RWPE1 (cell line): ENCODE measurements around the gene CYP2W1.

Experiments used
- CTCF ChIA-PET: fragments of 350-600 bp; sonication (Branson Sonifier 250); formaldehyde crosslinking; extraction: SDS; loops from one replicate; lab custom pipeline; 2021; lab: Yijun Ruan, JAX
- POLR2A ChIA-PET: fragments of 400-600 bp; formaldehyde crosslinking; extraction: SDS; loops from one replicate; lab custom pipeline; 2020; ENCODE audit warnings: antibody characterized with exemption; ENCODE audit not compliant: low non-redundant PET; lab: Yijun Ruan, JAX
- DNase-seq: peaks from one replicate; pipeline ENCODE4 v3.0.0; 2012; ENCODE audit warnings: low spot score
- H3K27ac ChIP-seq: fragments of 450-650 bp; 2 replicates; pipeline ENCODE4 v1.5.1; 2017
- TF ChIP-seq, protein P1 (sequence below): fragments of 450-650 bp; conservative IDR thresholded peaks from 2 replicates; pipeline ENCODE4 v1.5.1; 2017; ENCODE audit warnings: low read depth, mild to moderate bottlenecking

Gene CYP2W1

DNA sequence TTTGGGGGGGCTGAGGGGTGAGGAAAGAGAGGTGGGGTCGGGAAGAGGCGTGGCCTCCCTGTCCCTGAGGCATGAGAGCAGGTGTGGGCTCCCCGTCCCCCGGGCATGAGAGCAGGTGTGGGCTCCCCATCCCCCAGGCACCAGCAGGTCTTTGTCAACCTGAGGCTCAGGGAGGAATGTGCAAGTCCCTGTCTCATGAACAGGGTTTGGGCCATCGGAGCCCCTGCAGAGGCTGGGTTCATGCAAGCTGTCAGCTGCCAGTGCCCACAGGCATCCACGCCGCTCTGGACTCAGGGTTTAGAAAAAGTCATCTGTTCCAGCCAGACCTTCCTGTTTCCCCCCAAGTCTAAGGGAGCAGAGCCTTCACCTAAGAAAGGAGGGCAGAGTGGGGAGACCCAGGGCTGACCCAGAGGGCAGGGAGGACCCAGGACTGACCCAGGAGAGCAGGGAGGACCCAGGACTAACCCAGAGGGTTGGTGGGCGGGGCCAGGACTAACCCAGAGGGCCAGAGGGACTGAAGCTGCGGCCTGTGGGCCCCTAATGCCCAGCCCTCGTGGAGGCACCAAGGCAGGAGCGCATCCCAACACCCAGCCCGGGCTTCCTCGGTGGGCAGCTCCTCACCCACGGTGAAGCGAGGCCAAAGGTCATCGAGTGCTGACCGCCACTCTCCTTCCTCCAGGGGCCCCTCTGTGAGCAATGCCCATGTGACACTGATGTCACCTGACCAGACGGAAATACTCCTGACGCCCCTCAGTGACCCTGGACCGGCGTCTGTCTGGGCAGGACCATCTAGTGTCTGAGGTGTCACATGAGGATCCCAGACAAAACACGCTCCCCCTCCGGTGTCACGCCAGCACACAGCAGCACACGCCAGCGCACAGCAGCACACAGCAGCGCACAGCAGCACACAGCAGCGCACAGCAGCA is 32.5 kb downstream of the CYP2W1 start:
- POLR2A ChIA-PET, result no interaction called here
- DNase-seq, result no peak

DNA sequence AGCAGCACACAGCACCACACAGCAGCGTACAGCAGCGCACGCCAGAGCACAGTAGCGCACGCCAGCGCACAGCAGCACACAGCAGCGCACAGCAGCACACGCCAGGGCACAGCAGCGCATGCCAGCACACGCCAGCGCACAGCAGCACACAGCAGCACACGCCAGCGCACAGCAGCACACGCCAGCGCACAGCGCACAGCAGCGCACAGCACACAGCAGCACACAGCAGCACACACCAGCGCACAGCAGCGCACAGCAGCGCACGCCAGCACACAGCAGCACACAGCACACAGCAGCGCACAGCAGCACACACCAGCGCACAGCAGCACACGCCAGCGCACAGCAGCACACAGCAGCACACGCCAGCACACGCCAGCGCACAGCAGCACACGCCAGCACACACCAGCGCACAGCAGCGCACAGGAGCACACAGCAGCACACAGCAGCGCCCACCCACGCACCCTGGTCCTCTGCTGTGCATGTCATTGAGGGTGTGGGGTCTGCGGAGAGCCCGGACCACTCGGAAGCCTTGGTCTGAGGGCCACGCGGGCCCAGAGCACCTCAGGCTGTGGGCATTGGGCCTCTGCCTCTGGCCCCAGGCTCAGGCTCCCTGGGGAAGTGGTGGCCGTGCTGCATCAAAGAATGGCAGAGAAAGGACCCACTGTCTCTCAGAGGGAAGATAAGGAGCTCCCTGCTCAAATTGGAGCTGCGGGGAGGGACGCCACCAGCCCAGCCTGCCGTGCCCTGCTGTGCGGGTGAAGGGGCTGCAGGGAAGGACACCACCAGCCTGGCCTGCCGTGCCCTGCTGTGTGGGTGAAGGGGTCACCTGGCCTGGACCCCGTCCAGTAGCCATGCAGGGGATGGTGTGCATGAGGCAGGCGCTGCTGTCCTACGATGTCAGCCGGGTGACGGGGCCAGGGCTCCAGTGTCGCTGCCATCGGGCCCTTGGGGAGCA is 33.9 kb downstream of the CYP2W1 start:
- ChIA-PET POLR2A (no interaction called here), CTCF (interaction anchor here (1.6 kb wide), 1 partner anchor 24 kb away, joined by 5 read pairs; no protein-coding TSS in a partner anchor)
- TF ChIP-seq, protein P1, sequence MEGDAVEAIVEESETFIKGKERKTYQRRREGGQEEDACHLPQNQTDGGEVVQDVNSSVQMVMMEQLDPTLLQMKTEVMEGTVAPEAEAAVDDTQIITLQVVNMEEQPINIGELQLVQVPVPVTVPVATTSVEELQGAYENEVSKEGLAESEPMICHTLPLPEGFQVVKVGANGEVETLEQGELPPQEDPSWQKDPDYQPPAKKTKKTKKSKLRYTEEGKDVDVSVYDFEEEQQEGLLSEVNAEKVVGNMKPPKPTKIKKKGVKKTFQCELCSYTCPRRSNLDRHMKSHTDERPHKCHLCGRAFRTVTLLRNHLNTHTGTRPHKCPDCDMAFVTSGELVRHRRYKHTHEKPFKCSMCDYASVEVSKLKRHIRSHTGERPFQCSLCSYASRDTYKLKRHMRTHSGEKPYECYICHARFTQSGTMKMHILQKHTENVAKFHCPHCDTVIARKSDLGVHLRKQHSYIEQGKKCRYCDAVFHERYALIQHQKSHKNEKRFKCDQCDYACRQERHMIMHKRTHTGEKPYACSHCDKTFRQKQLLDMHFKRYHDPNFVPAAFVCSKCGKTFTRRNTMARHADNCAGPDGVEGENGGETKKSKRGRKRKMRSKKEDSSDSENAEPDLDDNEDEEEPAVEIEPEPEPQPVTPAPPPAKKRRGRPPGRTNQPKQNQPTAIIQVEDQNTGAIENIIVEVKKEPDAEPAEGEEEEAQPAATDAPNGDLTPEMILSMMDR, result no peak
- peak overlapping the region; percentile 34 for H3K27ac ChIP-seq
- no peak for DNase-seq

More for the DNA sequence above, 32.5 kb downstream of the CYP2W1 start:
- CTCF ChIA-PET, result interaction anchor here (1.5 kb wide), 1 partner anchor 50 kb away, joined by 4 read pairs; no protein-coding TSS in a partner anchor
- TF ChIP-seq, protein P1, result no peak
- peak overlapping the region; percentile 43 for H3K27ac ChIP-seq

DNA sequence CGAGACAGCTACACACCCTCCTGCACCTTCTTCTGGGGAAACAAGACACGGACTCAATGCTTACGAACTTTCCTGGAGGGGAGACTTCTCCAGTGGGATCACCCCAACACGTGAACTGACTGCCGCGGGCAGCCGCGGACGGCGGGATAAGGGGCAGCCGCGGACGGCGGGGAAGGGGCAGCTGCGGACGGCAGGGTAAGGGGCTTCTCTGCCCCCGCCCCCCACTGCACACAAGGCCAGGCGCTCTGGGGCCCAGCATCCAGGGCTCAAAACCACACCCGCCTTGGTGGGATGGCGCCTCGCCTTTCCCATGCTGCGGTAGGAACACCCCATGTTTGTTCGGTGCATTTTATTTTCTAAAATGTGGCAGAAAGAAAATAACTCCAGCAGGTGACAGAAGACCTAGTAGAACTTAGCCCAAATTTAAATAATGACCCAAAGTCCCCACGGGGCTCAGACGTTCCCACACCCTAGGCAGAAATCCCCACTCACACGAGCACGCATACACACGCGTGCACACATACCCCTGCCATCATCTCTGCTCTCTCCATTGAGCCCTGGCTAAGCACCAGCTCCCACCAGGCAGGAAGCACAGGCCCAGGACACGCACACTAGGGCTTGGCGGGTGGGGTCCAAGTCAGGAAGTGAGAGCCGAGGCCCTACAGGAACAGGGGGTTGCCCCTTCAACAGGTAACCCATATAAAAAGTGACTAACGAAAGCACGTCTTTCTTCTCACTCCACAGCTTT is 34.8 kb downstream of the CYP2W1 start:
- POLR2A ChIA-PET, result no interaction called here
- no peak for DNase-seq
- H3K27ac ChIP-seq, result peak overlapping the region; percentile 34
- TF ChIP-seq, protein P1, result no peak
- CTCF ChIA-PET, result interaction anchor here (1.6 kb wide), 1 partner anchor 25 kb away, joined by 5 read pairs; no protein-coding TSS in a partner anchor

DNA sequence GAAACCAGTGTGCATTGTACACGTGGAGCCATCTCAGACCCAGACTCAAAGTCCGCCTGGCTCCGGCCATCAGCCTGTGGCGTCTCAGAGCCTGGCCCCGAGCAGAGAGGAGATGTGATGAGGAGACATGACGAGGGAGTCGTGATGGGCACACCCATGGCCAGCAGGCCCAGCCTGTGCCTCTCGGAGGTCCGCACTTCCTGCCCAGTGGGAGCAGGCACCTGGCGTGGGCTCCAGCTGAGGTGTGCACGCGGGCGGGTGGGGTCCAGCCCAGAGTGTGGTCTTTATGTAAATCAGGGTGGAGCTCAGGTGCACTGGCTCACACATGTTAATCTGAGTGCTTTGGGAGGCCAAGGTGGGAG is 35.3 kb downstream of the CYP2W1 start:
- DNase-seq, result no peak
- ChIA-PET POLR2A (no interaction called here), CTCF (interaction anchor here (1.6 kb wide), 1 partner anchor 26 kb away, joined by 5 read pairs; no protein-coding TSS in a partner anchor)
- TF ChIP-seq, protein P1, result no peak
- peak overlapping the region; percentile 34 for H3K27ac ChIP-seq

DNA sequence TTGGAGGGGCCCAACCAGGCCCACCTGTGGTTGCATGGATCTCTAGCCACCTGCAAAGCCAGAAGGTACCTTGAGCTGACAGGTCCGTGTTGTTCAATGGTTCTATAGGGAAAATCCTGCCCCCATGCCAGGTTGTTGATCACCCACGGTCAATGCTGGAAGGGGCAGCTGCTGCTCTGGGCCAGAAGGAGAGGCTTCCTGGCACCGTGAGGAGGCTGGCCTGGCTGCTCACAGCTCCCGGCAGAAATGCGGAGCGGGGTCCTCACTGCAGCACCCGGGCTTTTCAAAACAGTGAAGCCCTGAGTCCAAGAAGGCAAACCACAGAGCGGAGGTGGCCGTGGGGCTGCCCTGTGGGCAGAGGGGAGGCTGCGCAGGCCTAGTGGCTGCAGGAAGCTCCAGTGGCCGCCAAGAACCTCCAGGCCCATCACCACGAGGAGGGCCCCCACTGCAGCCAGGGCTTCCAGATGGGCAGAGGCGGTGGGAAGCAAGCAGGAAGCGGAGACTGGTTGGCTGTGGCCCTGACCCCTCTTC is 36.3 kb downstream of the CYP2W1 start:
- ChIA-PET POLR2A (no interaction called here), CTCF (interaction anchor here (0.7 to 1.5 kb wide), 2 partner anchors 26 to 46 kb away, joined by 3 to 6 read pairs; no protein-coding TSS in a partner anchor)
- peak overlapping the region; percentile 40 for H3K27ac ChIP-seq
- TF ChIP-seq, protein P1, result no peak
- no peak for DNase-seq
